RPMI8226 (cell line): Measurements from ENCODE around the gene DIAPH3.

ENCODE experiments used
- DNase-seq: peaks from one replicate; pipeline ENCODE4 v3.0.0-alpha.2; 2015

Gene DIAPH3

DNA sequence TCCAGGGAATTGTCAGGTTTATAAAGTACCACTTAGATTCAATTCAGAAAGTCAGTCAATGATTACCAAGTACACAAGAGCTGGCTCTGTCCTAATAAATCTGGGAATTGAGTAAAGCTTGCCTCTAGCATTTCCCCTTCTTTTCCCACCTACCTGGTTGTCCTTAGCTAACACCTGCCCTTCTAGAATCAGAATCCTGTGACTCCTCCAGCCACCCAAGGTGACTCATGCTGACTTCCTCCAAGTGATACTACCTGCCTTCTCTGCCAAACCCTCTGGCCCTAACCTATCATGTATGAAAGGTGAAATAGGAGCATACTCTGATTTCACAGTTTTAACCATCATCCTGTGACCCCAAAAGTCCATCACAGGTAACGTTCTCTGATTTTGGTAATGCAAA lies 151.2 kb downstream of the DIAPH3 start:
- no peak for DNase-seq

DNA sequence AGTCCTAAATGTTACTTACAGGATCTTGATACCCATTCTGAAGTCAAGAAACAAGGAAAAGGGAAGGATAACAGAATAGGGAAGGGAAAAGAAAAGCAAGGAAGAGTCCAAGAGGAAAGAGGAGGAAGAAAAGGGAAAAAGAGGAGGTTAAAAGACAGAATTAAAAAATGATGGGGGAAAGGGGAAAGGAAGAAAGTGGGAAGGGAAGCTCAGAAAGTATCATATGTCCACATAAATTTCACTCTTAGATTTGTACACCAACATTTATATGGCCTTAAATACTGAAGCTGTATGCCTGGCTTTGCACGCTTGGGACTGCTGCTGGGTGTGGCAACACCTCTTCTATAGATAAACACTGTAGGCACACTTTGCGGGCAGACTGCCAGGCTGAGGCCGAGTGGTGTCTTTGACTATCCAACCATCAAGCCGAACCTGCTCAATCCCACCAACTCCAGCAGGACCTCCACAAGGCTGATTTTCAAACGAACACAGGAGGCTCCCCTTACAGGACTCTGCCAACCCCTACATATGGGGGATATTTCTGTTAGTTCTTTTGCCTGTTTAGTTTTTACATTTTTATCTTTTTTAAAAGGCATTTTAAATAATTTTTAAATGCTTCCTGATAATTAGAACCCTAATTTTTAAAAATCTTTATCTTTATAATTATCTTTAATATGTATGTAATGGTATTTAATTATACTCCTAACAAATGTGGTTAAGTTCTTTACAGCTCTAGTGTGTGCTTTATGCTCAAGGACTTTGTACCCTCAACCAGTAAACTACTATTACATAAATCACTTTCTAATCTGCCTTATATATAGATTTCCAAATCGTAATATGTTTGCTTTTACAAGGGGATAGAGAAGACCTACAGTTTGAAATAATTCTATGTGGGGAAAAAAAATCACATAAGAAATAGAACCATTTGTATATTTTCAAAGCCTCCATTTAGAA lies 154.2 kb downstream of the DIAPH3 start:
- DNase-seq, result no peak

DNA sequence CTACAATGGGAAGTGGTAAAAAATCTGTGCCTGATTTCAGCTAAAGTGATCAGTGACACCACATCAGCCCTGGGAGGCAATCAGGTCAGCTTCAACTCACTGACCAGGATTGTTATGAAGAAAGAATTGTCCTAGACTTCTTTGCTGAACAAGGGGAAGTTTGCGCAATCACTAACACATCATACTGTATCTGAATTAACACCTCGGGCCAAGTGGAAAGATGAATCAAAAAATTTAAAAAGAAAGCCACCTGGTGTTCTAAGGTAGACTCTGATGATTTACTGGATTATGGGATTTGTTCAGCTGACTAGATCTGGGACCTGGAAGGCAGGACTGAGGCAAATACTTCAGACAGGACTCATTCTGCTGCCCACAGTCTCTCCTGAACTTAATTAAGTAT lies 161.8 kb downstream of the DIAPH3 start:
- DNase-seq, result no peak

DNA sequence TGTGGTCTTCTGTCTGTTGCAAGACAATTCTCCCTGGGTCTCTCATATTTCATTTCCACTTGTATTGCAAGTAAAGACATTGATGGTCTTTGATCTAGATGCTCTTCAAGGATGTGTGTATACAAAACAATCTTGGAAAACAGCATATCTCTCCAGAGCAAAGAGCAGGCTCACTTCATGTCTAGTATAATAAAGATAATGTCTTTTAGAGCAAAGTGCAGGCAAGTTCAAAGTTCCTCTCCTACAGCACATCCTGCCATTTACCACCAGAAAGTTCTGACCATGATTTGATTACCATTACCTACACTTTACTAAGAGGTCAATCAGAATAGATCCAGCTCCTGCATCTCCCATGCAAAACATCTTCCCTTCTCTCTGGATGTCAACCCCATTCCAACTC lies 162.8 kb downstream of the DIAPH3 start:
- DNase-seq, result no peak

DNA sequence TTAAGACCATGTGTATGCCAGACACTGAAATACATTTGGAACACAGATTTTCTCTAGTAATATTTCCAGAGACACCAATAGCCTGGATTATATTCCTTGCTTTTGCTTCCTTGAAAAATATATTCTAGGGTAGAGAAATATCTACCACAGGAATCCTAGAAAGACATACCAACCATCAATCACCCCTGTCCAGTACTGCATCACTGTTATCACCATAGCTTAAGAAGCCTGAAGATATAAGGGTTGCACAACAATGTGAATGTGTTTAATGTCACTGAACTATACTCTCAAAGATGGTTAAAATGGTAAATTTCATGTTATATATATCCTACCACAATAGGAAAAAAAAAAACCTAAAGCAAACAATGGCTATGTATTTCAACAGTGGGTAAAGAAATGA lies 163.6 kb downstream of the DIAPH3 start:
- DNase-seq, result no peak

DNA sequence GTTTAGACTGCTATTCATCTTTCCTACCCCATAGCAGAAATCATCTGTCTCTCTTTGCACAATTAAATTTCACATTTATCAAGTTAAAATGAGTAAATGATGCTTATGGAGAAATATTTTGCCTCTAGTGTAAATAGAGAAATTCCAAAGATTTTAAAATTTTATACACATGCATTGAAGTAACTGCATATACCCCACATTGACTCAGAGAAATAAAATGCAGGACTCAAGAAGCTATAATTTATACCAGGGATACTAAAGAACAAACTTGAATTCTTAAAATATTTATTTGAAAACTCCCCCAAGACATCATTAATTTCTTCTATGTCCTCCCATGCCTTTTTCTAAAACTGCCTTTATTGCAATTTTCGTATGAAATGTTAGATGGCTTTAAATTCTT lies 165.8 kb downstream of the DIAPH3 start:
- no peak for DNase-seq

DNA sequence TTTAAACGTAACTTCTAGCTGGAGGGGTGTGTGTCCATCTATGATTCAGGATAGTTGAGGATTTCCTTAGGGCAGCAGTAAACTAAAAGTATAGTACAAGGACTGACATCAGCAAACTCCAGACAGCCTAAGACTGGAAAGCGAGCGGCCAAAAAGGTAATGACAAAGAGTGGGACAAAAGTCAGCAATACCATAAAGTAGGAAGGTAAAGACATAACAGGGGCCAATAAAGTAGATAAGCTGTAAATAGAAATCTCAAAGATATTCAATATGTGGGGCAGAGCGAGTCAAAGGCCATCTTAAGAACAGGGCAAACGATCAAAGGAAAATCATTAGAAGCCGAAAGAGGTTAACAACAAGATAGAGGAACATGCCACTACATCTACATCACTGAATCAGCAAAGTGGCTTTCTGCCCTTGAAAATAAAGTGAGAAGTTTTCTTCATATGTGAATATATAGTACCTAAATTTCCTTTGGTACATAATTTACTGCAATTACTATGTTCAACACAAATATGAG lies 167.2 kb downstream of the DIAPH3 start:
- DNase-seq, result no peak

DNA sequence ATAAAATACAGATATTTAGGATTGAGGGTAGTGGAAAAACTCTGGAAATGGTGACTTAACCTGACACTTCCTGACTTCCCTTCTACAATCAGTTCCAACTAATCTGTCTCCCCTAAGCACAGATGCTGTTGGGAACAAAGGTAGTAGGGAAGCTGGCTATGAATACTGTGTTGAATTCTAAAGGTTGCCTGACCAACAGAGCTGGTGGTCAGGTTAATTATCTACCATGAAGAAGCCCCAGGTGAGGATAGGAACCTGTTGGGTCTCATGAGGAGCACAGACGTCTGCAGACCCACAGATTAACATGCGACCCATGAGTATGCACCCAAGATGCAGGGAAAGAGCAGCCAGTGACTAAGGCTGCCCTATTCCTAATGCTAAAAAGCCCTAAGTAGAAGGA lies 172.3 kb downstream of the DIAPH3 start:
- DNase-seq, result no peak

DNA sequence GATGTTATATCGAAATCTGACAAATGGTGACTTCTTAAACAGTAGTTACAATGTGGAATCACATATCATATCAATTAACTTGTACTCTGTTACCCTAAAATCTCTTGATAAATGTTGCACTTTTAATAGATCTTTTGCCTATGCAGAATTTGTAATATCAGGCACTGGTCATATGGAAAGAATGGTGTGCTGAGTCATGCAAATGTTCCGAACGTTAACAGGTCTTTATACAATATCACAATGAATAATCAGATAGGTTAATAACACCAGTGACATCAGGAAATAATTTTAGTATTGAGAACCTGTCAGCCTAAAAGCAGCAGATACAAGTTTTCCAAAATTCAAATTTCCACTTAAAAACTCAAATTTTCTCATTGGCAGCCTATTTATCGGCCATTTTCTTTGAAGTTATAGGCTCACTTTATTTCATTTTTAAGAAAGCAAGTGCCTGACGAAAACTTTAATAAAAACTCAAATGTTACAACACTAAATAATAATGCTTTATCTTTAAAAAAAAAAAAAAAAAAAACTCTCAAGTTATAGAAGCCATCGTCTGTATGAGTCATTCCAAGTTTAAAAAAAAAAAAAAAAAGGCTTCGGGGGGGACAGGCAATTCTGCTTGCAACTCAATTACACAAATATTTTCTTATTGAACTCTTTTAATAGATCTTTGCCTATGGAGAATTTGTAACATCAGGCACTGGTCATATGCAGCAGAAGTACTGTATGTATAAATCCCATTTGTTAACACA lies 180.9 kb downstream of the DIAPH3 start:
- DNase-seq, result no peak

DNA sequence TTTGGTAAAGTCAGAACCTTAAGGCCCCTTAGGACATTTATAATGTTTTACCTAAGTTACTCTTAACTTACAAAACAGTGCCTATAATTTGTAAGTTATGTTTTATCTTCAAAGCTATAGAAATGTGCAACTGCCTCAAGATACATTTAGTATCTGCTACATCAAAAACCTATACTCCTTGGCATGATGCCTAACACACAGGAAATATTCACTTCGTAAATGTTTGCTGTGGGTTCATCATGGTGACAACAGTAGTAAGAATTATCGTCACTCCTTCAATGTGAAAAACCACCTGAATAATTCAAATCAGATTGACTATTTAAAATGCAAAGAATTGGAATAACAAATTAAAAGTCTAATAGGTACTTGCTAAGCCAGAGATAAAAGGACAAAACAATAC lies 184.1 kb downstream of the DIAPH3 start:
- no peak for DNase-seq

DNA sequence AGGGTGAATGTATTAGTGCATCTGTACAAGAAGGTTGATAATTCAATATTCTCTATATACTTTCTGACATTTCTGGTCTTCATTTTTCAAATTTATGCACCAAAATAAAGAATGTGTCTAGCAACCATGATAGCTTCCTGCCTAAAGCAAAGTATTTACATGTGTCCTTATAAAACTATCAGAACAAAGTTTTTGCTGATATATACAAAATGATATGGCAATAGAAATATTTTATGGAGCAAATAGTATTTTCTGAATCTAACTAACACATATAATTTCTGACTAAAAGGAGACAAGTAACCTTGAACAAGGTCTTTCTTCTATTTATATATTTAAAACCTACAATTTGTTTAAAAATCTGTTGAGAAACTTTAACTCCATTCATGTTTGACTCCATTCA lies 184.9 kb downstream of the DIAPH3 start:
- no peak for DNase-seq

DNA sequence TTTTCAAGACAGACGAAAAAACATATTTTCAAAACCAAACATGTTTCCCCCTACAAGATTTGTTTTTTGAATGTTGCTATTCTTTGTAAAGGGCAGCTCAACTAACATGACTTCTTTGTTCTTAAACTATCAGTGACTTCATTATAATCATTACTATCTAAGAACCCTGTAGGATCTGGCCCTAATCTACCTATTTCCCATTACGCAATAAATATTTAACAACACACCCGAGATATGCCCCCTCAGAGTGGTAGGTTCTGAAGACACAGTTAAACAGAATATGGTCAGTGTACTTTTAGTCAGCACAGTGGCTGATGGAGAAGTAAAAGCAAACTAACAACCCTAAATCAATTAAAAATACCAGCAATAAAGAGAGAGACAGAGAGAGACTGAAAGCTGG lies 186.9 kb downstream of the DIAPH3 start:
- DNase-seq, result no peak

DNA sequence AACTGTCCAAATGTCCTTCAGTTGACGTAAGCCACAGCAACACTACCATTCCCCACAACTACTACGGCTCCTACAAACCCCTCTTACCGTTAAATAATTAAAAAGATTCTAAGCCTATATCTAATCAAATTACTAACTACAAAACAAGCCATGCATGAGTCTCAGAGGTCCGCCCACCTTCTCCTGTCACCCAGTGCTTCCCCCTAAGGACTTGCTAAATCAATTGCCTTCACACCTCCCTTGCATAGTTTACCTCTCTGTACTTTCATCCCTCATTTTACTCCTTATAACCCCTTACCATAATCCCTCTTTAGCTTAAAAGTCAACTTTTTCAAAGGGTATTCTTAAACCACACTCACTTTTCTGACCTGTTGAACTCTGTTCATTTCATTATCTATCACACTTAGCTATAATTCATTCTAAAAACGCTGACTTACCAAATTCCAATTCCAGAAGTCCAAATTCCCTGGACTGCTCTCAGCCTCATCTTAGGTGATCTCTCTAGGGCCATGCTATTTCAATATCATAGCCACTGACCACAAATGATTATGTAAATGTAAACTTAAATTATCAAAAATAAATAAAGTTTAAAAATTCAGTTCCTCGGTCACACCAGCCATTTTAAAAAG lies 187.8 kb downstream of the DIAPH3 start:
- no peak for DNase-seq

DNA sequence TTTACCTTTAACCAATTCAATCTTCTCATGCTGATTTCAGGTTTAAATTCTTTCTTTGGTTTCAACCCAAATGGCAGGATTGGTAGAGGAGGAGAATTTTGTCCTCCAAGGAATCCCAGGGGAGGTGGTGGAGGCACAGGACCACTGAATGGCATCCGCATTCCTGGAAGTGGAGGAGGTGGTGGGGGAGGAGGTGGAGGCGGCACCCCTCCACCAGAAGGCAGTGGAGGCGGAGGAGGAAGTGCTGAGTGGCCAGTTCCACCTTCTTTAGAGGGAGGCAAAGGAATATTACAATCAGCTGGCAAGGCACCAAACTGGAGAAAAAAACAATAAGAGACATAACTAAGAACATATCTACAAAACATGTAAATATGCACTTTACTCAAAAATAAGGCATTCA lies 192.9 kb downstream of the DIAPH3 start:
- no peak for DNase-seq

DNA sequence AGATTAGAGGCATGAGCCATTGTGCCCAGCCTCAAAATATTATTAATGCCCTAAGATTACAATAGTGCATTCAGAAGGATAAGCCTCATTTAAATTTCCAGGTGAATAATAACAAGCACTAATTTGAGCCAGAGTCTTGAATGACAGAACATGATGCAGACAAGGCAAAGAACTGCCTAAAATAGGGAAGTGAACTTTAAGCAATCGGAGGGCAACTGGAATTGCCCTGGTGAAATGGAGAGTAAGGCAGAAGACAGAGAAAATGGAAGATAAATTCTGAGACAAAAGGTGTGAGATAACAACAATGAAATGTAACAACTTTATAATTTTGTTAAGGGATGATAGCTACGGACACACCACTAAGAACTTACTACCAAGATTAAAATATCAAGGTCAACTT lies 199.9 kb downstream of the DIAPH3 start:
- no peak for DNase-seq

DNA sequence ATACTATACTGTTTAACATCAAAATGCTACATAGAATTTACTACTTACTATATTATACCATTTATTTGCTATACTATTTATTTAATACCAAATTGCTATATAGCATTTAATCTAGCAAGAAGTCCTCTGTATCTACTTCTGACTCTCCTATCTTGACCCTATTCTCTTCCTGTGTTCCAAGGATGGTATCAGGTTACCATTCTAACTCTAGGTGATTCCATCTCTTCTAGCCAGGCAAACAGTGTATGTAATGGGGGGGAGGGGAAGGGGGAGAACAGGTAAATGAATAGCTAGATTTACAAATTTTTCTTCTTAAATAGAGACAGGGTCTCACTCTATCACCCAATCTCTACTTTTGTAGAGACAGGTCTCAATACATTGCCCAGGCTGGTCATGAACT lies 200.3 kb downstream of the DIAPH3 start:
- no peak for DNase-seq

DNA sequence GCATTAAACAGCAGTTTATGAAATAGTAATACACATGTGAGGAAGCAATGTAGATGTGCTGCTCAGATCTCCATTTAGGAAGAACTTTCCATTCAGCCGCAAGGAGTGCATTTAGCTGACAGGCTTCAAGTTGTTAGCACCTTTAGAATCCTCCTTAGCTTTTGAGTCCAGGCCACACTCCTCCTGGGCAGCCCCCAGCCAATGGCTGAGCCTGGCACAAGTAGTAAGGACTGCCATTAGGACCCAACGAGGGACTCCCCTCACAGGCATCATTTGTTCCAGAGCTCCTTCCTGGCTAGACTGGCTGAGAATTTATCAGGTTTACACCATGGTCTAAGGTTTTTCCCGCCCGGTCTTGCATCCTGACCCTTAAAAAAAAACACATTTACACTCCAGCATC lies 201.4 kb downstream of the DIAPH3 start:
- DNase-seq, result no peak

DNA sequence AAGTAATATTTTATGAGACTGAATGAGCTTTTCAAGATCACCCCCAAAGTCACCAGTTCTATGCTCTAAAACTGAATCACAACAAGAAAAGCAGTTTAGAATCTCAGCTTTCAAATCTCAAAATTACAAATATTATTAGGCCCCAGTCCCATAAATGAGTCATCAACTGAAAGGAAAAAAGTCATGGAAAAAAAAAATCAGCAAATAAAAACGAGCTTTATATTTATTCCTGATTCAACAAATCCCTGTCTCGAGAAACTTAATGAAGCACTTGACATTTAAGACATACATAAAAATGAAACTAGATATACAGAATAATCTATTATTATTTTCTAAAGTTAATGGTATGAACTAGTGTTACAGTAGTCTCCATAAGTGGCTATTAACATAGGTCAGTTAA lies 203.0 kb downstream of the DIAPH3 start:
- DNase-seq, result no peak

DNA sequence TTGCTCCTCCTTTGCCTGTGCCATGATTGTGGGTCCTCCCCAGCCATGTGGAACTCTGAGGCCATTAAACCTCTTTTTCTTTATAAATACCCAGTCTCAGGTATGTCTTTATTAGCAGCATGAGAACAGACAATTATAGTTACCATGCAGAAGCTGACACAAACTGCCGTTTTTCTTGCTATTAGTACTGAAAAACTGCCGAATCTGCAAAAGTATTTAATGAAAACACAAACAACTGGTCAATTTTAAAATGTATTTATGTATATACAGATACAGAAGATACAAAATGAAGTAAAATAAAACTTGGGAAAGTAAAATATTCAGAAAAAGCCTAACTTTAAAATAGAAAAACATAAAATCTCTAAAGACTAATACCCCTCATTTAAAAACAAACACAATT lies 206.3 kb downstream of the DIAPH3 start:
- no peak for DNase-seq

DNA sequence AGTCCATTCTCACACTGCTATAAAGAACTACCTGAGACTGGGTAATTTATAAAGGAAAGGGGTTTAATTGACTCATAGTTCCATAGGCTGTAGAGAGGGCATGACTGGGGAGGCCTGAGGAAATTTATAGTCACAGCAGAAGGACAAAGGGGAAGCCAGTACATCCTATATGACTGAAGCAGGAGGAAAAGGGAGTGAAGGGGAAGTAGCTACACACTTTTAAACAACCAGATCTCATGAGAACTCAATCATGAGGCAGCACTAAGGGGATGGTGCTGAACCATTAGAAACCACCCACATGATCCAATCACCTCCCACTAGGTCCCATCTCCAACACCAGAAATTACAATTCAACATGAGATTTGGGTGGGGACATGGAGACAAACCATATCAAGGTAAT lies 209.1 kb downstream of the DIAPH3 start:
- DNase-seq, result no peak

DNA sequence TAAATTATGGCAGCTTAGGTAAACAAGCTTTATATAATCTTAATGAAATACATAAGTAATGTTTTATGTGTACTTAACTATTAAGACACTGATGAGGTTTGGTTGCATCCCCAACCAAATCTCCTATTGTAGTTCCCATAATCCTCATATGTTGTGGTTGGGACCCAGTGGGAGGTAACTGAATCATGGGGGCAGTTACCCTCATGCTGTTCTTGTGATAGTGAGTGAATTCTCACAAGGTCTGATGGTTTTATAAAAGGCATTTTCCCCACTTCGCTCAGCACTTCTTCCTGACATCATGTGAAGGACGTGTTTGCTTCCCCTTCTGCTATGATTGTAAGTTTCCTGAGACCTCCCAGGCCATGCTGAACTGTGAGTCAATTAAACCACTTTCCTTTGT lies 212.7 kb downstream of the DIAPH3 start:
- no peak for DNase-seq

DNA sequence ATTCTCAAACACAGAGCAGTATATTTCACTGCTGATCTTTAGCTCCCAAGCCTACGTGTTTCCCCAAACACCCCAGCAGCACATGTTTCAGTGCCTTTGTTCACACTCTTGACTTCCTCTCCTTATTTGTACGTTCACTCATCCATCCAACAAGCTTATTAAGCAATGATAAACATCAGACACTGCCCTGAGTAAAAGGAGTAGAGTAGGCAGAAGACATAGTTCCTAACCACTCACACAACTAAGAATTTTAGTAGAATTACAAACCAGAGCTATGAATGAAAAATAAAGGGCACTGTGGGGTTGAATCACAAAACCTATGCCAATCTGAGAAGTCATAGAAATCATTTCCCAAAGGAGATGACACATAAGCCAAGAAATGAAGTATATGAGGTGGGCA lies 213.5 kb downstream of the DIAPH3 start:
- DNase-seq, result no peak

DNA sequence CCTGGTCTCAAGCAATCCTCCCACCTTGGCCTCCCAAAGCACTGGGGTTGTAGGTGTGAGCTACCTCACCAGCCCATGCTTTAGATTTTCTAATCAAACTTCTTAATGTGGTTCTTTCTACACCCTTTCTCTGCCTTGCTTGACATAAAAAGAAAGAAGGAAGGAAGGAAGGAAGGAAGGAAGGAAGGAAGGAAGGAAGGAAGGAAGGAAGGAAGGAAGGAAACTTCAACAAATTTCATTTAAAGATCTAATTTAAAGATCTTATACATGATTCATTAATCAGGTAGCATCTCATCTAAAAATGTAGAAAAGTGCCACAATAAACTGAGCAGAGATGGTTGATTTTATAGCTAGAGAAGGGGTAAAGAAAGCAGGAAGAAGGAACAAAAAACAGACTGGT lies 215.0 kb downstream of the DIAPH3 start:
- no peak for DNase-seq

DNA sequence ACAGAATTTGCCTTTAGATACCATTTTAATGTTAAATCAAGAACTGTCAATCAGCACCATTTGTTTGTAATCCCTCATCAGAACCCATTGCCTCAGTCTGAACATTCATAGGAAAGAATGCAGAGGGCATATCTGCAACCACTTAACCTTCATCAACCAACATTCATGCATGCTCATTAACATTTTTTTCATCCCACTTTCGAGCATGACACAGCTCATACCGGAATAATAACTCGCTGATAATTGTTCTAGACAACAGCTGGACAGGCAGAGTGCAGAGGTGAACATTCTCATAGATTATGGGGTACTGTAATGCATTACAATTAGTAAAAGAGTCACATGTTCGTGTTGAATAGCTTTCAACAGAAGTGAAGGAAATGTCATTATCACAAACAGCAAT lies 216.8 kb downstream of the DIAPH3 start:
- no peak for DNase-seq
